Cardiac muscle cell (in vitro differentiated cells and primary cell): ENCODE measurements around the gene CDH11. TPM values are rescaled to one million over a fixed set of nuclear protein-coding genes. Genes with fewer than 3 reads are reported as not detected.

Experiments used
- DNase-seq, 2 donors: peaks; one replicate each; pipeline versions ENCODE4 v3.0.0 to v3.0.0-alpha.2; 2010 to 2017; ENCODE audit warnings: low read depth in 1 of 2, low spot score in 1 of 2
- H3K27ac ChIP-seq: fragments of 200-600 bp; sonication (generic); 2 replicates; pipeline ENCODE4 v1.5.1; 2016
- H3K27me3 ChIP-seq: fragments of 200-600 bp; sonication (generic); 2 replicates; pipeline ENCODE4 v1.6.0; 2016; ENCODE audit warnings: control low read depth
- H3K36me3 ChIP-seq: fragments of 200-600 bp; sonication (generic); 2 replicates; pipeline ENCODE4 v1.5.1; 2016; ENCODE audit warnings: control low read depth
- H3K4me1 ChIP-seq: fragments of 200-600 bp; sonication (generic); 2 replicates; pipeline ENCODE4 v1.8.1; 2017; ENCODE audit warnings: low read depth, mild to moderate bottlenecking, mixed run types
- H3K4me3 ChIP-seq: fragments of 200-600 bp; sonication (generic); 2 replicates; pipeline ENCODE4 v1.5.1; 2016; ENCODE audit warnings: mild to moderate bottlenecking
- H3K9me3 ChIP-seq: fragments of 200-600 bp; sonication (generic); 2 replicates; pipeline ENCODE4 v1.5.1; 2017; ENCODE audit warnings: low read depth, mild to moderate bottlenecking, control low read depth
- CTCF ChIP-seq: IDR thresholded peaks from 2 replicates; pipeline ENCODE4 v1.5.1; 2012; ENCODE audit warnings: low read depth, mild to moderate bottlenecking, low read length
- polyA plus RNA-seq: library from polyadenylated mRNA; unstranded; fragments of >200 nt; fragmentation: Nextera tagmentation; extraction: Ambion mirVana; gene quantifications from 2 replicates; pipeline ENCODE4 v1.2.1, GENCODE V29; 2016
- total RNA-seq: library from RNA; depleted of rRNA; stranded (reverse); fragments of >200 nt; gene quantifications from 2 replicates; pipeline ENCODE4 v1.2.3, GENCODE V29; 2016

Gene CDH11
- total and polyA plus RNA-seq, 2 experiments from 2014 or later, result 29.4 to 99.3 TPM

- Histone ChIP-seq H3K27me3 (no peaks in the 10 kb centered on the region), H3K4me3 (no peak overlapping the region), H3K4me1 (no peaks in the 10 kb centered on the region), H3K9me3 (no peaks in the 10 kb centered on the region), H3K27ac (no peak overlapping the region), H3K36me3 (peaks cover 12% of the 10 kb centered on the region)
- DNase-seq, result no peak
- TF ChIP-seq CTCF, result no peak
These were observed 150.7 kb downstream of the CDH11 start for GRCh38 chr16:64971171-64971570.

GRCh38 chr16:64969221-64969620 is 152.6 kb downstream of the CDH11 start:
- no peaks in the 10 kb centered on the region for H3K9me3 ChIP-seq
- H3K27me3 ChIP-seq, result no peaks in the 10 kb centered on the region
- peaks cover 12% of the 10 kb centered on the region for H3K36me3 ChIP-seq
- DNase-seq, result peak in 1 of 2 donors; percentile 61
- no peaks in the 10 kb centered on the region for H3K4me1 ChIP-seq
- H3K27ac ChIP-seq, result no peak overlapping the region
- H3K4me3 ChIP-seq, result no peak overlapping the region
- no peak for TF ChIP-seq CTCF

- Histone ChIP-seq H3K9me3 (no peaks in the 10 kb centered on the region), H3K27ac (no peak overlapping the region), H3K4me1 (no peaks in the 10 kb centered on the region), H3K36me3 (peaks cover 12% of the 10 kb centered on the region), H3K4me3 (no peak overlapping the region), H3K27me3 (no peaks in the 10 kb centered on the region)
- no peak for TF ChIP-seq CTCF
- no peak for DNase-seq
These were observed 153.3 kb downstream of the CDH11 start for GRCh38 chr16:64968539-64968938.

GRCh38 chr16:64964126-64964540 is 157.7 kb downstream of the CDH11 start:
- TF ChIP-seq CTCF, result no peak
- no peak overlapping the region for H3K4me3 ChIP-seq
- no peaks in the 10 kb centered on the region for H3K4me1 ChIP-seq
- no peaks in the 10 kb centered on the region for H3K36me3 ChIP-seq
- DNase-seq, result peak in 1 of 2 donors; percentile 64
- no peak overlapping the region for H3K27ac ChIP-seq
- H3K9me3 ChIP-seq, result no peaks in the 10 kb centered on the region
- no peaks in the 10 kb centered on the region for H3K27me3 ChIP-seq

- no peak for TF ChIP-seq CTCF
- Histone ChIP-seq H3K4me3 (no peak overlapping the region), H3K4me1 (no peaks in the 10 kb centered on the region), H3K27me3 (no peaks in the 10 kb centered on the region), H3K27ac (peak overlapping the region; percentile 33), H3K9me3 (no peaks in the 10 kb centered on the region), H3K36me3 (no peaks in the 10 kb centered on the region)
- DNase-seq, result peak in 1 of 2 donors; percentile 18
These were observed 159.1 kb downstream of the CDH11 start for GRCh38 chr16:64962786-64963185.

GRCh38 chr16:64957246-64957645 is 164.6 kb downstream of the CDH11 start:
- peak in 1 of 2 donors; percentile 17 for DNase-seq
- H3K27me3 ChIP-seq, result no peaks in the 10 kb centered on the region
- no peaks in the 10 kb centered on the region for H3K36me3 ChIP-seq
- H3K4me1 ChIP-seq, result no peaks in the 10 kb centered on the region
- no peaks in the 10 kb centered on the region for H3K9me3 ChIP-seq
- H3K4me3 ChIP-seq, result no peak overlapping the region
- no peak for TF ChIP-seq CTCF
- H3K27ac ChIP-seq, result no peak overlapping the region
